Measurements from ENCODE around the gene FKBP1A.

- TF ChIP-seq POLR2A (IDR thresholded peaks at IDR 0.05; ENCODE audit: low read depth, low read length) (no peak), PAX5 (IDR thresholded peaks at IDR 0.05; ENCODE audit: insufficient read depth, low read length, severe bottlenecking) (no peak), SPI1 (IDR thresholded peaks at IDR 0.05; ENCODE audit: low read depth, low read length) (no peak)
Observed at GRCh38 chr20:1323256-1323655, 69.6 kb downstream of the FKBP1A start.

All from GM12891 (cell line).